B cell (primary cell): ENCODE data around the gene ZNF701.

Experiments used
- CTCF ChIP-seq: fragments of 200-600 bp; IDR thresholded peaks from one replicate; pipeline ENCODE4 v1.8.0; 2022; ENCODE audit warnings: antibody characterized with exemption, mild to moderate bottlenecking
- EZH2 ChIP-seq: IDR thresholded peaks from 2 replicates; pipeline ENCODE4 v1.6.1; 2012; ENCODE audit warnings: borderline replicate concordance, low read depth, mild to moderate bottlenecking, moderate library complexity, low read length; ENCODE audit not compliant: insufficient read depth, poor library complexity, severe bottlenecking

DNA sequence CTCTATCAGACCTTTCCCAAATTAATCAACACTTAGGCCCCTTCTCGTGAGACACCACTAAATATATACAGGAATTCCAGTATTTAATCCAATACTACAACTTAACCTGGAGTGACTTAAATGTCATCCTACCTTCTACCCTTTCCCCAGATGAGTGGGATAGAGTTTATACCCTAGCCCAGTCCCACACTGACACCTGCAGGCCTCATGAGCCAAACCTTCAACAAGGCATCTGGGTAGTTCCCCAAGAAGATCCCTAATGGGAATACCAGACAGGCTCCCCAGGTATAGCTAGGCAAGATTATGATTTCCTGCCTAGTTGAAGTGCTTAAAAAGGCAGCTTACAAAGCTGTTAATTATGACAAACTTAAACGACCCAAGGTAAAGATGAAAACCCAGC, 52.2 kb downstream of the ZNF701 start:
- no peak for TF ChIP-seq EZH2
- TF ChIP-seq CTCF: no peak
